Pancreas (tissue), 10 donors: ENCODE measurements around the gene CHMP1A. TPM values are rescaled to one million over a fixed set of nuclear protein-coding genes. Genes with fewer than 3 reads are reported as not detected.
A peak's percentile ranks its signal among the peaks of the same experiment; 100 is the strongest.

Source experiments
- ATAC-seq, 4 donors: fragments of 200-7000 bp; cut with Tn5 transposase; one replicate each; pipeline versions ENCODE4 v1.8.0 to v1.9.1; 2020; ENCODE audit warnings: mild to moderate bottlenecking in 4 of 4, moderate library complexity in 4 of 4
- DNase-seq, 6 donors: peaks; one replicate each; pipeline ENCODE4 v3.0.0-alpha.2; 2020
- FAIRE-seq: peaks from 2 replicates; lab custom pipeline; 2012; peaks lifted over from hg19 to GRCh38; lab: Jason Lieb, UNC
- H3K27ac ChIP-seq, 4 donors: fragments of 200-600 bp; sonication (generic); 1 replicate in 3 of 4; 2 replicates in 1 of 4; pipeline versions ENCODE4 v1.5.0 to v1.8.0; 2020
- H3K27me3 ChIP-seq, 4 donors: fragments of 200-600 bp; one replicate each; pipeline ENCODE4 v1.8.0; 2021
- H3K36me3 ChIP-seq, 3 donors: fragments of 200-600 bp; sonication (generic) in 1 of 3; one replicate each; pipeline versions ENCODE4 v1.5.0 to v1.8.0; 2020 to 2021
- H3K4me1 ChIP-seq, 3 donors: fragments of 200-600 bp; one replicate each; pipeline ENCODE4 v1.8.0; 2021
- H3K4me3 ChIP-seq, 4 donors: fragments of 200-600 bp; sonication (generic) in 2 of 4; one replicate each; pipeline versions ENCODE4 v1.5.0 to v1.8.0; 2020 to 2021
- H3K9me3 ChIP-seq, 4 donors: fragments of 200-600 bp; one replicate each; pipeline ENCODE4 v1.8.0; 2021
- whole genome bisulfite sequencing, 2 donors: extraction: QIAGEN DNeasy Blood & Tissue Kit; methylation state at CpG; one replicate each; pipeline ENCODE4 v1.1.7; 2013; 5-methylcytosine and 5-hydroxymethylcytosine counted together
- intact Hi-C, 3 donors: fragments of 100-400 bp; cut with DNase I; formaldehyde crosslinking; loops; one replicate each; pipeline versions ENCODE4 v1.11.1 to v1.14.2; 2022
- polyA plus RNA-seq, 2 donors: library from polyadenylated mRNA; stranded (reverse); fragments of 200-250 nt; gene quantifications; one replicate each; pipeline ENCODE4 v1.2.3, GENCODE V29; 2013
- total RNA-seq, 6 donors: library from RNA; stranded (reverse); fragmentation: NEBNext Ultra II Directional in 4 of 6; extraction: Animal tissue kit (Norgen Biotek cat#: 25700) in 4 of 6; gene quantifications; one replicate each; pipeline versions ENCODE4 v1.2.1 to v1.2.4, GENCODE V29; 2021 to 2023
- TF ChIP-seq, protein P1 (sequence below), 4 donors: fragments of 200-600 bp; sonication (generic) in 3 of 4; IDR thresholded peaks; one replicate each; pipeline versions ENCODE4 v1.5.0 to v1.8.0; 2021; ENCODE audit warnings: antibody characterized with exemption in 4 of 4
- donor health status: healthy with polysubstance abuse.
- donor health status: DM: no; HTN: no; CAD: no; lungs with moderate emphysema.
- donor health status: DM: no; HTN: no; CAD: no.
- donor health status: control.
- donor health status: control.
- donor health status: Bipolar disorder and iron deficiency.
- donor health status: DM: yes; HTN: yes; CAD: no.
- donor health status: DM: no; HTN: no; CAD: no.
- donor health status: DM: no; HTN: no; CAD: no.
- donor health status: DM: yes; HTN: yes; CAD: no.

Gene CHMP1A
- total and polyA plus RNA-seq, 8 donors = 27.6 to 71.4 (median 32.2) TPM

- Histone ChIP-seq H3K4me1 (no peaks in the 10 kb centered on the region), H3K27me3 (no peaks in the 10 kb centered on the region), H3K27ac (no peak overlapping the region), H3K4me3 (no peak overlapping the region), H3K9me3 (no peaks in the 10 kb centered on the region), H3K36me3 (no peaks in the 10 kb centered on the region)
- ATAC-seq (no peak), FAIRE-seq (no peak), DNase-seq (no peak)
- intact Hi-C loops = no loop called here
- TF ChIP-seq, protein P1, sequence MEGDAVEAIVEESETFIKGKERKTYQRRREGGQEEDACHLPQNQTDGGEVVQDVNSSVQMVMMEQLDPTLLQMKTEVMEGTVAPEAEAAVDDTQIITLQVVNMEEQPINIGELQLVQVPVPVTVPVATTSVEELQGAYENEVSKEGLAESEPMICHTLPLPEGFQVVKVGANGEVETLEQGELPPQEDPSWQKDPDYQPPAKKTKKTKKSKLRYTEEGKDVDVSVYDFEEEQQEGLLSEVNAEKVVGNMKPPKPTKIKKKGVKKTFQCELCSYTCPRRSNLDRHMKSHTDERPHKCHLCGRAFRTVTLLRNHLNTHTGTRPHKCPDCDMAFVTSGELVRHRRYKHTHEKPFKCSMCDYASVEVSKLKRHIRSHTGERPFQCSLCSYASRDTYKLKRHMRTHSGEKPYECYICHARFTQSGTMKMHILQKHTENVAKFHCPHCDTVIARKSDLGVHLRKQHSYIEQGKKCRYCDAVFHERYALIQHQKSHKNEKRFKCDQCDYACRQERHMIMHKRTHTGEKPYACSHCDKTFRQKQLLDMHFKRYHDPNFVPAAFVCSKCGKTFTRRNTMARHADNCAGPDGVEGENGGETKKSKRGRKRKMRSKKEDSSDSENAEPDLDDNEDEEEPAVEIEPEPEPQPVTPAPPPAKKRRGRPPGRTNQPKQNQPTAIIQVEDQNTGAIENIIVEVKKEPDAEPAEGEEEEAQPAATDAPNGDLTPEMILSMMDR (IDR thresholded peaks at IDR 0.05) = no peak
- 85 to 89% methylated on average over 34 of the region's 34 CpGs for WGBS, 2 donors
Observed at GRCh38 chr16:89605186-89605970, 52.1 kb downstream of the CHMP1A start.

GRCh38 chr16:89604764-89605163, 52.7 kb downstream of the CHMP1A start:
- no peaks in the 10 kb centered on the region for H3K27me3 ChIP-seq
- H3K36me3 ChIP-seq = no peaks in the 10 kb centered on the region
- no peak for DNase-seq
- intact Hi-C loops = no loop called here
- 74 to 75% methylated on average over 16 of the region's 16 CpGs for WGBS, 2 donors
- no peaks in the 10 kb centered on the region for H3K9me3 ChIP-seq
- H3K4me1 ChIP-seq = no peaks in the 10 kb centered on the region
- H3K4me3 ChIP-seq = no peak overlapping the region
- ATAC-seq = no peak
- TF ChIP-seq, protein P1 (IDR thresholded peaks at IDR 0.05) = no peak
- H3K27ac ChIP-seq = no peak overlapping the region
- no peak for FAIRE-seq

DNA sequence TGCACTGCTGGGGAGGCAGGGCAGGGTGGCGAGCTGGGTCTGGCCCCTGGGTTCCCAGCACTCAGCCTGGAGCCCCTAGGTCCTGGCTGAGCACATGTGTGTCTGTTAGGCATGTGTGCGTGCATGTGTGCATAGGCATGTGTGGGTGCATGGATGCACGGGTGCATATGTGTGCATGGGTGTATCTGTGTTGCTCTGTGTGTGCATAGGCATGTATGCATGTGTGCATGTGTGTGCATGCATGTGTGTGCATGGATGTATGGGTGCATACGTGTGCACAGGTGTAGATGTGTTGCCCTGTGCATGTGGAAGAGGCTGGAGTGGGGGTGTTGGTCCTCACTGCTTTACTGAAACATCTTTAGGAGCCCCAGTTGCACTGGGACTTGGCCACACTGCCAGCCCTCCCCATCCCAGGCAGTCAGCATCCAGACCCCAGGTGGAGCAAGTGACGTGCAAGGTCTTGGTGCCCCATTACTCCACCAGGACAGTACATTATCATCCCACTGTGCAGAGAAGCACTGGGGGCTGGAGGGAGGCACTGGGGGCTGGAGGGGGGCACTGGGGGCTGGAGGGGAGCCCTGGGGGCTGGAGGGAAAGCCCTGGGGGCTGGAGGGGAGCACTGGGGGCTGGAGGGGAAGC, 54.4 kb downstream of the CHMP1A start:
- H3K36me3 ChIP-seq = no peaks in the 10 kb centered on the region
- DNase-seq = no peak
- no peak for ATAC-seq
- intact Hi-C loops = no loop called here
- no peaks in the 10 kb centered on the region for H3K9me3 ChIP-seq
- WGBS, 2 donors = 74 to 78% methylated on average over 5 of the region's 5 CpGs
- TF ChIP-seq, protein P1 (IDR thresholded peaks at IDR 0.05) = no peak
- no peak overlapping the region for H3K27ac ChIP-seq
- H3K4me3 ChIP-seq = no peak overlapping the region
- no peak for FAIRE-seq
- no peaks in the 10 kb centered on the region for H3K27me3 ChIP-seq
- H3K4me1 ChIP-seq = no peaks in the 10 kb centered on the region

GRCh38 chr16:89602273-89602951, 55.1 kb downstream of the CHMP1A start:
- Histone ChIP-seq H3K27ac (no peak overlapping the region), H3K9me3 (no peaks in the 10 kb centered on the region), H3K4me3 (no peak overlapping the region), H3K27me3 (no peaks in the 10 kb centered on the region), H3K4me1 (no peaks in the 10 kb centered on the region), H3K36me3 (no peaks in the 10 kb centered on the region)
- ATAC-seq = peak in 3 of 4 donors; percentile 35 to 72 (median 68)
- no peak for FAIRE-seq
- 37 to 41% methylated on average over 21 to 22 of the region's 22 CpGs for WGBS, 2 donors
- DNase-seq = peak in 1 of 6 donors; percentile 51
- TF ChIP-seq, protein P1 (IDR thresholded peaks at IDR 0.05) = no peak
- intact Hi-C loops = no loop called here
